OCI-LY3 (cell line): ENCODE measurements around the gene CSTB.

Experiments
- EZH2phosphoT487 ChIP-seq: fragments of 200-600 bp; shearing (Covaris generic); IDR thresholded peaks from 2 replicates; pipeline ENCODE4 v1.6.1; 2018; ENCODE audit warnings: antibody characterized with exemption, mixed run types, low read depth
- TF ChIP-seq, protein P1 (sequence below): fragments of 200-600, 300-600 bp; sonication (generic); IDR thresholded peaks from 2 replicates; pipeline ENCODE4 v1.5.1; 2014; ENCODE audit warnings: antibody characterized with exemption, low read length, low read depth

DNA sequence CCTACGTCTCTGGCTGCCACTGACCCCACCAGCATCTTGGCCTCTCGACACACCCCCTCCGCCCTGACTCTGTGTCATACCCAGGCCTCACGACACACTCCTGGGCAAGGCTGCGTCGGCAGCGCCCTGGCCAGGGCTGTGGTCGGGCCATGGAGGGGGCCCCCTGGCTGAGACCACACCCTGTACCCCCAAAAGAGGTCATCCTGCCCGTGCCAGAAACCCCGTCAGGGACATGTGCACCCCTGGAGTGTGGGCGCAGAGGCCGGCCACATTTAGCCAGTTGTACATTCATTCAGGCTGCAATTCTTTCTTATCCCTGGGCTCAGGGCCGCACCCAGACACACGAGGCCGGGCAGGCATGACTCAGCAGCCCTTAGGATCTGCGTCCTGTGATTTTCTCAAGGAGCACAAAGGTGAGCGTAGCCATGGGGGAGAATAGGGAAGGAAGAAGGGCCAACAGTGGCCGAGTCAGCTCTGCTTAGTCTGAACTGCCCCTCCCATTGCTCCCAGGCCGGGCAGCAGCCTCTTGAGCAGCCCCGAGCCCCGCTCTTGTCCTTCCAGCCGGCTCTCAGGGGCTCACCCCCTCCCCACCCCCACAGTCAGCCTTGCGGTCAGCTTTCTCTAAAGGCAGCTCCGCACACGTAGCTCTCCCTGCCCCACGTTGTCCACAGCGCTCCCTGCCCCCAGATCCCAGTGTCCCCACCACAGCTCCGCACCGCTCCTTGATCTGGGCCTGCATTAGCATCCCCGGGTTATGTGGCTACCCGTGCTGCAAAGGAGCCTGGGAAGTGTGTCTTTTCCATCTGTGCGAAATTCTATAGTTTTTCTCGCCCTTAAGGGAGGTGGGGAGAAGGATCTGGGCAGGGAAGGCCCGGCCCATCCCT is 7.9 kb downstream of the CSTB start:
- TF ChIP-seq, protein P1, sequence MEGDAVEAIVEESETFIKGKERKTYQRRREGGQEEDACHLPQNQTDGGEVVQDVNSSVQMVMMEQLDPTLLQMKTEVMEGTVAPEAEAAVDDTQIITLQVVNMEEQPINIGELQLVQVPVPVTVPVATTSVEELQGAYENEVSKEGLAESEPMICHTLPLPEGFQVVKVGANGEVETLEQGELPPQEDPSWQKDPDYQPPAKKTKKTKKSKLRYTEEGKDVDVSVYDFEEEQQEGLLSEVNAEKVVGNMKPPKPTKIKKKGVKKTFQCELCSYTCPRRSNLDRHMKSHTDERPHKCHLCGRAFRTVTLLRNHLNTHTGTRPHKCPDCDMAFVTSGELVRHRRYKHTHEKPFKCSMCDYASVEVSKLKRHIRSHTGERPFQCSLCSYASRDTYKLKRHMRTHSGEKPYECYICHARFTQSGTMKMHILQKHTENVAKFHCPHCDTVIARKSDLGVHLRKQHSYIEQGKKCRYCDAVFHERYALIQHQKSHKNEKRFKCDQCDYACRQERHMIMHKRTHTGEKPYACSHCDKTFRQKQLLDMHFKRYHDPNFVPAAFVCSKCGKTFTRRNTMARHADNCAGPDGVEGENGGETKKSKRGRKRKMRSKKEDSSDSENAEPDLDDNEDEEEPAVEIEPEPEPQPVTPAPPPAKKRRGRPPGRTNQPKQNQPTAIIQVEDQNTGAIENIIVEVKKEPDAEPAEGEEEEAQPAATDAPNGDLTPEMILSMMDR, result no peak
- no peak for TF ChIP-seq EZH2phosphoT487
